GM23338 (cell line): ENCODE measurements around the gene SCFD2. TPM values are rescaled to one million over a fixed set of nuclear protein-coding genes. Genes with fewer than 3 reads are reported as not detected.

Experiments used
- ATAC-seq: fragments of 200-7000 bp; cut with Tn5 transposase; 3 replicates; pipeline ENCODE4 v1.9.1; 2020
- DNase-seq: peaks from one replicate; pipeline ENCODE4 v3.0.0-alpha.2; 2015; ENCODE audit warnings: low spot score
- H2AFZ ChIP-seq: fragments of 200-600 bp; sonication (generic); 2 replicates; pipeline ENCODE4 v1.8.0; 2016; ENCODE audit warnings: antibody characterized with exemption, mild to moderate bottlenecking, moderate library complexity
- H3F3A ChIP-seq: fragments of 200-600 bp; sonication (generic); replicated peaks from 2 replicates; pipeline ENCODE4 v1.8.0; 2017; ENCODE audit warnings: antibody characterized with exemption, mixed run types, low read depth
- H3K27ac ChIP-seq: fragments of 200-600 bp; sonication (generic); 2 replicates; pipeline ENCODE4 v1.6.1; 2016; ENCODE audit warnings: low read depth
- H3K27me3 ChIP-seq: fragments of 200-600 bp; sonication (generic); 2 replicates; pipeline ENCODE4 v1.8.0; 2016; ENCODE audit warnings: mild to moderate bottlenecking, mixed run types, moderate library complexity; ENCODE audit not compliant: insufficient read depth
- H3K36me3 ChIP-seq: fragments of 200-600 bp; sonication (generic); 2 replicates; pipeline ENCODE4 v1.8.0; 2016; ENCODE audit warnings: mild to moderate bottlenecking; ENCODE audit not compliant: insufficient read depth
- H3K4me1 ChIP-seq: fragments of 200-600 bp; sonication (generic); 2 replicates; pipeline ENCODE4 v1.8.0; 2016; ENCODE audit warnings: mild to moderate bottlenecking, moderate library complexity; ENCODE audit not compliant: insufficient read depth
- H3K4me2 ChIP-seq: fragments of 200-600 bp; sonication (generic); 2 replicates; pipeline ENCODE4 v1.7.1; 2017; ENCODE audit warnings: mixed run types
- H3K4me3 ChIP-seq: fragments of 200-600 bp; sonication (generic); 2 replicates; pipeline ENCODE4 v1.6.1; 2016; ENCODE audit warnings: mixed run types
- H3K79me2 ChIP-seq: fragments of 200-600 bp; sonication (generic); replicated peaks from 2 replicates; pipeline ENCODE4 v1.8.0; 2017; ENCODE audit warnings: mild to moderate bottlenecking; ENCODE audit not compliant: insufficient read depth
- H3K9me2 ChIP-seq: fragments of 200-600 bp; sonication (generic); 2 replicates; pipeline ENCODE4 v1.8.0; 2017; ENCODE audit not compliant: insufficient read depth
- H4K20me1 ChIP-seq: fragments of 200-600 bp; sonication (generic); replicated peaks from 2 replicates; pipeline ENCODE4 v1.8.0; 2017; ENCODE audit warnings: mild to moderate bottlenecking; ENCODE audit not compliant: insufficient read depth
- H3K27ac Mint-ChIP-seq: 2 replicates; pipeline ENCODE4 v1.8.0; 2020; ENCODE audit warnings: inconsistent platforms, mild to moderate bottlenecking, moderate library complexity, mixed read lengths
- H3K27me3 Mint-ChIP-seq: 3 replicates; pipeline ENCODE4 v1.8.0; 2022; ENCODE audit warnings: low read depth, mild to moderate bottlenecking, moderate library complexity, mixed read lengths, inconsistent platforms; ENCODE audit not compliant: insufficient read depth, poor library complexity
- H3K36me3 Mint-ChIP-seq: 3 replicates; pipeline ENCODE4 v1.8.0; 2021; ENCODE audit warnings: low read depth, mild to moderate bottlenecking, inconsistent platforms, moderate library complexity, mixed read lengths
- H3K4me1 Mint-ChIP-seq: 3 replicates; pipeline ENCODE4 v1.8.0; 2020; ENCODE audit warnings: mild to moderate bottlenecking, inconsistent platforms, mixed read lengths
- H3K4me3 Mint-ChIP-seq: 3 replicates; pipeline ENCODE4 v1.8.0; 2021; ENCODE audit warnings: moderate library complexity, mild to moderate bottlenecking, inconsistent platforms, mixed read lengths
- H3K9me3 Mint-ChIP-seq: 3 replicates; pipeline ENCODE4 v1.8.0; 2020; ENCODE audit warnings: moderate library complexity, mild to moderate bottlenecking, inconsistent platforms, mixed read lengths
- CREB1 ChIP-seq: fragments of 250-450 bp; sonication (Bioruptor Pico); IDR thresholded peaks from 2 replicates; pipeline ENCODE4 v1.5.0; 2020; ENCODE audit warnings: low read depth, mild to moderate bottlenecking, moderate library complexity
- EZH2 ChIP-seq: fragments of 200-600 bp; sonication (generic); IDR thresholded peaks from one replicate; pipeline ENCODE4 v1.8.0; 2017; ENCODE audit warnings: antibody characterized with exemption, mild to moderate bottlenecking, low read depth; ENCODE audit not compliant: unreplicated experiment
- EZH2phosphoT487 ChIP-seq: fragments of 200-600 bp; sonication (generic); IDR thresholded peaks from one replicate; pipeline ENCODE4 v1.8.1; 2018; ENCODE audit warnings: antibody characterized with exemption; ENCODE audit not compliant: unreplicated experiment
- JUNB ChIP-seq: IDR thresholded peaks from one replicate; pipeline ENCODE4 v1.6.1; 2016; ENCODE audit warnings: antibody characterized with exemption; ENCODE audit not compliant: unreplicated experiment
- NANOG ChIP-seq: IDR thresholded peaks from 2 replicates; pipeline ENCODE4 v1.6.1; 2016; ENCODE audit warnings: antibody characterized with exemption, borderline replicate concordance
- STAT1 ChIP-seq: IDR thresholded peaks from one replicate; pipeline ENCODE4 v1.6.1; 2016; ENCODE audit warnings: antibody characterized with exemption; ENCODE audit not compliant: unreplicated experiment
- ZNF114 ChIP-seq: fragments of 250-450 bp; sonication (Bioruptor Pico); IDR thresholded peaks from 2 replicates; pipeline ENCODE4 v1.5.0; 2020; ENCODE audit warnings: mild to moderate bottlenecking, moderate library complexity
- ZNF331 ChIP-seq: fragments of 250-450 bp; sonication (Bioruptor Pico); IDR thresholded peaks from 2 replicates; pipeline ENCODE4 v1.5.0; 2020; ENCODE audit warnings: low read depth, mild to moderate bottlenecking, moderate library complexity
- polyA plus RNA-seq: library from polyadenylated mRNA; unstranded; fragments of >200 nt; fragmentation: Nextera tagmentation; extraction: Ambion mirVana; gene quantifications from 2 replicates; pipeline ENCODE4 v1.2.1, GENCODE V29; 2016
- total RNA-seq: library from RNA; depleted of rRNA; stranded (reverse); fragments of >200 nt; shearing (Covaris generic); gene quantifications from 2 replicates; pipeline ENCODE4 v1.2.3, GENCODE V29; 2014
- TF ChIP-seq, protein P1 (sequence below): IDR thresholded peaks from one replicate; pipeline ENCODE4 v1.6.1; 2018; ENCODE audit warnings: antibody characterized with exemption; ENCODE audit not compliant: unreplicated experiment
- TF ChIP-seq, protein P2 (sequence below), 2 experiments: fragments of 200-600 bp in 1 of 2; sonication (generic) in 1 of 2; conservative IDR thresholded peaks; 2 replicates each; pipeline versions ENCODE4 v1.5.1 to v1.6.1; 2016 to 2017; ENCODE audit warnings: antibody characterized with exemption in 2 of 2, low read depth in 2 of 2, mild to moderate bottlenecking in 2 of 2, moderate library complexity in 1 of 2

Gene SCFD2
- total and polyA plus RNA-seq, 2 experiments from 2014 or later, result 5.7 to 17.5 TPM

DNA sequence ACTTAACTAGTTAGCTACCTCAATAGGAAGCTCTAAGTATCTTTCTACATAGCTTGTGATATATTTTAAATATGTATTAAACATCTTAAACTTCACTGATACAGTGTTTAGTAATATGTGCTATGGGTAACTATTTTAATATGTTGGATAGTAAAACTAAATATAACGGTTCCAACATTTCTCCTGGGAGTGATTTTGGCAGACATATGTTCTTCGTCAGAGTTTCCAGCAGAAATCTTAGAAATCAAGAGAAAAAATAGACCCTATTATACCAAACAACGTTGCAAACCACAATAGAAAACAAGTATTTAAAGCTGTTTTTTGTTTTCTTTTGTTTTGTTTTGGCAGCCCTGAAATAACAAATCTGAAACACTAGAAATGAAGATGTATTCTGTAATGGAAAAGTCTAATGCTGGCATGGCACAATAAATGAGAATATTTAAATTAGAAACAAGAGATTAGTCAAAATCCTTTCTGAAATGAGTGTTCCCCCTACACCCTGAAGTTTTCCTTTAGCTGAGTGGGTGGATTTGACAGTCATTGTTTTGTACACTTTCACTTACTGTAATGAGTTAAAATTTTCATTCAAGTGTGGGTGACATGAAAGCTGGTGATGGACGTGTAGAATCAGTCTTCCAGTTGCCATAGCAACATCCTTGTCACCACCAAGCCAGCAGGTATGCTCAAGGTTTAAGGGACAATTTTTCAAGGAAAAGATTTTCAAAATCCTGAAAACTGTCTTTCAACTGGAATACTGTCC lies 233.5 kb downstream of the SCFD2 start:
- Histone ChIP-seq H3K4me1 (no peaks in the 10 kb centered on the region), H2AFZ (no peak overlapping the region), H3K79me2 (no peaks in the 10 kb centered on the region), H3K27ac (no peak overlapping the region), H3K4me2 (no peak overlapping the region), H3K27me3 (no peaks in the 10 kb centered on the region), H3K4me3 (no peak overlapping the region), H3K9me2 (no peaks in the 10 kb centered on the region), H4K20me1 (no peaks in the 10 kb centered on the region), H3F3A (no peaks in the 10 kb centered on the region), H3K36me3 (no peaks in the 10 kb centered on the region)
- DNase-seq, result no peak
- ATAC-seq, result no peak
- Mint-ChIP-seq H3K4me3 (no peak overlapping the region), H3K9me3 (no peaks in the 10 kb centered on the region), H3K27me3 (no peaks in the 10 kb centered on the region), H3K36me3 (no peaks in the 10 kb centered on the region), H3K4me1 (no peaks in the 10 kb centered on the region; the same call in 2 of the 3 replicates), H3K27ac (no peak overlapping the region)
- TF ChIP-seq NANOG (no peak), JUNB (no peak), EZH2 (no peak), ZNF331 (CRISPR knock-in tag) (no peak), STAT1 (no peak), EZH2phosphoT487 (no peak), ZNF114 (CRISPR knock-in tag) (no peak)
- TF ChIP-seq, protein P1, sequence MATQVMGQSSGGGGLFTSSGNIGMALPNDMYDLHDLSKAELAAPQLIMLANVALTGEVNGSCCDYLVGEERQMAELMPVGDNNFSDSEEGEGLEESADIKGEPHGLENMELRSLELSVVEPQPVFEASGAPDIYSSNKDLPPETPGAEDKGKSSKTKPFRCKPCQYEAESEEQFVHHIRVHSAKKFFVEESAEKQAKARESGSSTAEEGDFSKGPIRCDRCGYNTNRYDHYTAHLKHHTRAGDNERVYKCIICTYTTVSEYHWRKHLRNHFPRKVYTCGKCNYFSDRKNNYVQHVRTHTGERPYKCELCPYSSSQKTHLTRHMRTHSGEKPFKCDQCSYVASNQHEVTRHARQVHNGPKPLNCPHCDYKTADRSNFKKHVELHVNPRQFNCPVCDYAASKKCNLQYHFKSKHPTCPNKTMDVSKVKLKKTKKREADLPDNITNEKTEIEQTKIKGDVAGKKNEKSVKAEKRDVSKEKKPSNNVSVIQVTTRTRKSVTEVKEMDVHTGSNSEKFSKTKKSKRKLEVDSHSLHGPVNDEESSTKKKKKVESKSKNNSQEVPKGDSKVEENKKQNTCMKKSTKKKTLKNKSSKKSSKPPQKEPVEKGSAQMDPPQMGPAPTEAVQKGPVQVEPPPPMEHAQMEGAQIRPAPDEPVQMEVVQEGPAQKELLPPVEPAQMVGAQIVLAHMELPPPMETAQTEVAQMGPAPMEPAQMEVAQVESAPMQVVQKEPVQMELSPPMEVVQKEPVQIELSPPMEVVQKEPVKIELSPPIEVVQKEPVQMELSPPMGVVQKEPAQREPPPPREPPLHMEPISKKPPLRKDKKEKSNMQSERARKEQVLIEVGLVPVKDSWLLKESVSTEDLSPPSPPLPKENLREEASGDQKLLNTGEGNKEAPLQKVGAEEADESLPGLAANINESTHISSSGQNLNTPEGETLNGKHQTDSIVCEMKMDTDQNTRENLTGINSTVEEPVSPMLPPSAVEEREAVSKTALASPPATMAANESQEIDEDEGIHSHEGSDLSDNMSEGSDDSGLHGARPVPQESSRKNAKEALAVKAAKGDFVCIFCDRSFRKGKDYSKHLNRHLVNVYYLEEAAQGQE, result no peak
- TF ChIP-seq, protein P2, sequence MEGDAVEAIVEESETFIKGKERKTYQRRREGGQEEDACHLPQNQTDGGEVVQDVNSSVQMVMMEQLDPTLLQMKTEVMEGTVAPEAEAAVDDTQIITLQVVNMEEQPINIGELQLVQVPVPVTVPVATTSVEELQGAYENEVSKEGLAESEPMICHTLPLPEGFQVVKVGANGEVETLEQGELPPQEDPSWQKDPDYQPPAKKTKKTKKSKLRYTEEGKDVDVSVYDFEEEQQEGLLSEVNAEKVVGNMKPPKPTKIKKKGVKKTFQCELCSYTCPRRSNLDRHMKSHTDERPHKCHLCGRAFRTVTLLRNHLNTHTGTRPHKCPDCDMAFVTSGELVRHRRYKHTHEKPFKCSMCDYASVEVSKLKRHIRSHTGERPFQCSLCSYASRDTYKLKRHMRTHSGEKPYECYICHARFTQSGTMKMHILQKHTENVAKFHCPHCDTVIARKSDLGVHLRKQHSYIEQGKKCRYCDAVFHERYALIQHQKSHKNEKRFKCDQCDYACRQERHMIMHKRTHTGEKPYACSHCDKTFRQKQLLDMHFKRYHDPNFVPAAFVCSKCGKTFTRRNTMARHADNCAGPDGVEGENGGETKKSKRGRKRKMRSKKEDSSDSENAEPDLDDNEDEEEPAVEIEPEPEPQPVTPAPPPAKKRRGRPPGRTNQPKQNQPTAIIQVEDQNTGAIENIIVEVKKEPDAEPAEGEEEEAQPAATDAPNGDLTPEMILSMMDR (conservative IDR thresholded peaks at IDR 0.05; ENCODE audit: low read depth in 2 of 2), result no peak

DNA sequence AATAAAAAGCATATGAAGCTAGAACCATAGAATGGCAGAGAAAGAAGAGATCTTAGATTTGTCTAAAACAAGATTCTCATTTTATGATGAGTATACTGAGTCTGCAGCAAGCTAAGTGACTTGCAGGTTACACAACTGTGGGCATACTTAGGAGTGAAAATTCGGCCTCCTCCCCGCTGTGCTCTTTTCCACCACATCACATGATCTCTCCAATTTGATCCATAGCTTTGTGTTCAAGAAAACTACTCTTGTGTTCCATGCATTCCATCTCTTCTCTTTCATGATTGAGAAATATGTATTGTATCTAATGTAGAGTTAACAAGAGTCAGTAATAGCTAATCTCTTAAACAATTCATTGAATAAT lies 234.3 kb downstream of the SCFD2 start:
- Histone ChIP-seq H2AFZ (no peak overlapping the region), H3K36me3 (no peaks in the 10 kb centered on the region), H3K79me2 (no peaks in the 10 kb centered on the region), H3K27me3 (no peaks in the 10 kb centered on the region), H4K20me1 (no peaks in the 10 kb centered on the region), H3K27ac (no peak overlapping the region), H3F3A (no peaks in the 10 kb centered on the region), H3K4me2 (no peak overlapping the region), H3K4me3 (no peak overlapping the region), H3K9me2 (no peaks in the 10 kb centered on the region), H3K4me1 (no peaks in the 10 kb centered on the region)
- DNase-seq, result no peak
- Mint-ChIP-seq H3K27me3 (no peaks in the 10 kb centered on the region), H3K4me3 (no peak overlapping the region), H3K36me3 (no peaks in the 10 kb centered on the region), H3K27ac (peak overlapping the region; percentile 8; the same call in 1 of the 2 replicates), H3K4me1 (no peaks in the 10 kb centered on the region; the same call in 2 of the 3 replicates), H3K9me3 (no peaks in the 10 kb centered on the region)
- no peak for ATAC-seq
- TF ChIP-seq STAT1, result no peak
- TF ChIP-seq EZH2phosphoT487, result no peak
- TF ChIP-seq JUNB, result no peak
- no peak for TF ChIP-seq EZH2
- TF ChIP-seq CREB1 (CRISPR knock-in tag), result no peak
- TF ChIP-seq, protein P1, result no peak
- TF ChIP-seq, protein P2 (conservative IDR thresholded peaks at IDR 0.05; ENCODE audit: low read depth in 2 of 2), result no peak
